ENCODE results near the gene PODN.

PODN gene

GRCh38 chr1:53051676-53052075 is 10.3 kb upstream of the PODN start:
- DNase-seq: no peak

DNA sequence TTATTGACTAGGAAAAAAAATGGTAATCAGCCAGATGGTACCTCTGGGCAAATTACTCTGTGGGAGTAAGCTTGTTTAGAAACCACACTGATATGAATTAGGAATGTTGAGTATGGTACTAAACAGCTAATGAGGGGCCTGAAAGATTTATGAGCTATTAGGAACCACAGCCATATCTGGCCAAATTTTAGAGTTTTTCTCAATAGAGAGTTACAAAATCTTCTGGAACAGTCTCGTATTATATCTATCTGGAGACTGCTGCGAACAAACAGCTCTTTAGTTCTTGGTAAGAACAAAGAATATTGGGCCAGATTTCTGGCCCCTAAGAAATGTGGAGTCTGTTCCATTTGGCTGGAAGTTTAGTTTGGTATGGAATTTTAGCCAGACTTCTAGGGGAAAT is 4.9 kb upstream of the PODN start:
- peak; percentile 55 for DNase-seq

- peak; percentile 71 for DNase-seq
Measured at GRCh38 chr1:53060579-53060978, 1.4 kb upstream of the PODN start.

DNA sequence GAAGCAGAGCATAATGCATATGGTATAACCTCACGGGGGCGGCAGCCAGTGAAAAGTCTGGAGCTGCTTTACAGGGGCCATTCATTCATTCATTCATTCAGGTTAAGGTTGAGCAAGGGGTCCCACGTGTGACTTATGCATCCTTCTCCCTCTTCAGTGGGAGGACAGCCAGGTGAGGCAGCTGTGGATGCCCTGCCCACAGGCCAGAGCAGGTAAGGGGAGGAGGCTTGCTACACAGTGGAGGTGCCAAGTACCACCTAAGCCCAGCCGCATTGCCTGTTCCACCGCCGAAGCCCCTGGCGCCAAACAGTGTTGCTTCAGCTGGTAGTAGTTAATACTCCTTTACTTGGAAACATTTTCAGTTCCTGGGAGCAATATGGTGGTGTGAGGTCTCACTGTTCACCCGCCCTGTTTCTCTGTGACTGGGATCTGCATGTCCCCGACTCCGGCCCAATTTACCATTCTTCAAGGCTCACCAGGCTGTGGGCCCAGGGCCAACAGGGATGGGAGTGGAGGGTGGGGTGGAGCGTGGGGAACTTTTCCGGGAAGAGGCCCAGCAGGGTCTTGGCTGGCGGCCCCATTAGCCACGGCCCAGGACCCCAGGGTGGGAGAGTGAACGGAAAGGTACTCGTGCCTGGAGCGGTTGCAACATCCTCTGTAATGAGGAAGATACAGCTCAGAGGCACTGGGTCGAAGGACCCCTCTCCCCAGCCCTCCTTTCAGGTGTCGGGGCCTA is 722 bp upstream of the PODN start:
- DNase-seq: peak; percentile 21

DNA sequence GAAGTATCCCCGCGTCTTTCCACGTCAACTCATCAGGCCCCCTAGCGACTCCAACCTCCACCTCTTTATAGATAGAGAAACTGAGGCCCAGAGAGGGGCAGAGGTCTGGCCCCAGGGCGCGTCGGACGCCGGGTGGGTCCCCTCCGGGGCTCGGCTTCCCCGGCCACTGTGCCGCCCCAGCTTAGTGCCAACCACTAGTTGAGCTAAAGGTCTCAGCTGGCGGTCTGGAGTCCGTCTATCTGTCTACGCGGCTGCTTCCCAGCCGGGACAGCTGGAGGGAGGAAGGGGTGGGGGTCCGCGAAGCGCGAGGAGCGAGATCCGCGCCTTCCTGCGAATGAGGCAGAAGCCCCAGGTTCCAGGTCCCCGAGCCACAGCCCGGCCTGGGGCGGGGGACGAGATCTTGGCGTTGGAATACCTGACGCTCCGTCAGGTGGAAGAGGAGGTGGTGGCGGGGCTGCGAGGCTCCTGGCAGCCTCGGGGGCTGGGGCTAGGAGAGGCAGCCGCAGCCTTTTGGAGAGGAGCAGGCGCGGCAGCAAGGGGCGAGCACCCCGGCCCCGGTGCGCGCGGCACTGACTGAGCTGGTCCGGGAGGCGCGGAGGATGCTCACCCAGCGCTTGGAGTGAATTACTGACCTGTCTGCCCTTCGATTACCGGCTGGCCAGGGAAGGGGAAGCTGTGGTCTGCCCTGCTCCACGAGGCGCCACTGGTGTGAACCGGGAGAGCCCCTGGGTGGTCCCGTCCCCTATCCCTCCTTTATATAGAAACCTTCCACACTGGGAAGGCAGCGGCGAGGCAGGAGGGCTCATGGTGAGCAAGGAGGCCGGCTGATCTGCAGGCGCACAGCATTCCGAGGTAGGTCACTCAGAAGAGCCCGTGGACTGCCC is 937 bp downstream of the PODN start:
- DNase-seq: no peak

- no peak for DNase-seq
Measured at GRCh38 chr1:53063744-53064515, 1.9 kb downstream of the PODN start.

GRCh38 chr1:53065391-53065790 is 3.4 kb downstream of the PODN start:
- DNase-seq: no peak

GRCh38 chr1:53066488-53066887 is 4.5 kb downstream of the PODN start:
- no peak for DNase-seq

GRCh38 chr1:53066891-53067738 is 5.1 kb downstream of the PODN start:
- DNase-seq: no peak

GRCh38 chr1:53067886-53068285 is 5.9 kb downstream of the PODN start:
- DNase-seq: no peak

- no peak for DNase-seq
Measured at GRCh38 chr1:53068314-53069099, 6.5 kb downstream of the PODN start.

GRCh38 chr1:53069265-53069662 is 7.3 kb downstream of the PODN start:
- no peak for DNase-seq

- no peak for DNase-seq
Measured at GRCh38 chr1:53069663-53070327, 7.8 kb downstream of the PODN start.

DNA sequence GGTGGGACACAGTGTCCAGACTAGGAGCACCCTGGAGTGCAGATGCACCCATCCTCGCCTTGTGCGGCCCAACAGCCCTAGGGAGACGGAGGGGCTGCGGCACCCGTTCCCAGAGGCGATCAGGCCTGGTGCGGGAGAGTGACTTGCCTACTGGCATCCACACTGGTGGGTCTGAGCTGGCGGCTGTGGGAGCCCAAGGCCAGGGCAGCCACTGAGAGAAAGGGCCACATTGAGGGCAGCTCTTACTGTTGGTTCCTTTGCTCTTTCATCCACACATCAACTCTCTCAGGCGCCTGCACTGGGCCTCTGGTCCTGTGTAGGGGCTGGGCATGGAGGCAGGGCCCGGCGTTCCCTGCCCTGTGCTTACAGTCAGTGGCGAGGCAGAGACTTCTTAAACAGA is 8.6 kb downstream of the PODN start:
- no peak for DNase-seq

GRCh38 chr1:53071167-53071865 is 9.3 kb downstream of the PODN start:
- no peak for DNase-seq

DNA sequence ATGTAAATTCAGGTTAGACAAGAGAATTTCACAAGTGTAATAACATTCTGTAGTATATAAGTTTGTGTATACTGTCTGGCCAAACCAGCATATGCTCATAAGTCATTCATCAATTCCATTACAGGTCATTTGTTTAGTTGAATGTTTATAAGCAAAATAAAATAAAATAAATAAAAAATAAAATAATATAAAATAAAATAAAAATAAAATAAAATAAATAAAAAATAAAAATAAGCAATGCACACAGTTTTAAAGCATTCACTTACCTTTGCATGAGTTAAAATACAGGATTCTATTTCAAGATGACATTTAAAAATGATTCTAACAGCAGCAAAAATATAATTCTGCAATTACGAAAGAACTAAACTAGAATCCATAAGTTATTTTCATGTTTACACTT is 9.9 kb downstream of the PODN start:
- DNase-seq: no peak

DNA sequence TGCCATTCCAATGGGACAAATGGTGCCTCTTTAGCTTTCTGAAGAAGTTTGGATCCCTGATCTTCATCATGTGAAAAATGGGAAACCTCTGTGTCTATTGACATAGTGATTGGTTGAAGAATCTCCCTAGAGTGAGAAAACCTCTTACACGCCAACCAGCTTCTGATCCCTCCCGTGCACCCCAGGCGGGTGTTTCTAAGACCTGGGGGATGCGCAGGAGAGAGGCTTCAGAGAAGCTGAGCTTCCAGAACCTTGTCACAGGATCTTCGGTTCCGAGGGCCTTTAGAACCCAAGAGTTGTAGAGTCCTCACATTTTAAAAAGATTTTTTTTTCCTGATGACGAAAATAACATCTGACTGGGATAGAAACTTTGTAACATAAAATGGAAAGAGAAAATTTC is 11.3 kb downstream of the PODN start:
- no peak for DNase-seq

- no peak for DNase-seq
Measured at GRCh38 chr1:53073868-53074311, 11.9 kb downstream of the PODN start.

- DNase-seq: no peak
Measured at GRCh38 chr1:53074313-53075154, 12.5 kb downstream of the PODN start.
